ENCODE measurements around the gene PLCD3.

DNA sequence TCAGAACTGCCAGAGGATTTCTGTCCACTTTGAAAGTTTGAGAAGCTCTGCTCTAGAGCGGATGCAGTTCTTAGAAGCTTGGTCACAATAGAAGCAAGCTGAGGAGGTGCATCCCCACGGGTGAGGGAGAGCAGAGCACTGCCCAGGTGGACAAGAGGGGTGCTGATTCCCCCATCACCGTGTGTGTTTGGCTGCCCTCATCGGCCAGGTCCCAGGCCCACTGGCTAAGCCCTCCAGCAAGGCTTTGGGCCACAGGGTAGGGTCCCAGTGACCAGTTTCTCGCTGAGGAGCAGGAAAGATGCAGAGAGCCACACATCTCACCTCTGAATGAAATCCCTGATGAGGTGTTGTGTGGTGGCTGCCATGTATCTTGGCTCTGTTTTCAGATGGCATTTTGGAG is 44.3 kb downstream of the PLCD3 start:
- TF ChIP-seq, protein P1, sequence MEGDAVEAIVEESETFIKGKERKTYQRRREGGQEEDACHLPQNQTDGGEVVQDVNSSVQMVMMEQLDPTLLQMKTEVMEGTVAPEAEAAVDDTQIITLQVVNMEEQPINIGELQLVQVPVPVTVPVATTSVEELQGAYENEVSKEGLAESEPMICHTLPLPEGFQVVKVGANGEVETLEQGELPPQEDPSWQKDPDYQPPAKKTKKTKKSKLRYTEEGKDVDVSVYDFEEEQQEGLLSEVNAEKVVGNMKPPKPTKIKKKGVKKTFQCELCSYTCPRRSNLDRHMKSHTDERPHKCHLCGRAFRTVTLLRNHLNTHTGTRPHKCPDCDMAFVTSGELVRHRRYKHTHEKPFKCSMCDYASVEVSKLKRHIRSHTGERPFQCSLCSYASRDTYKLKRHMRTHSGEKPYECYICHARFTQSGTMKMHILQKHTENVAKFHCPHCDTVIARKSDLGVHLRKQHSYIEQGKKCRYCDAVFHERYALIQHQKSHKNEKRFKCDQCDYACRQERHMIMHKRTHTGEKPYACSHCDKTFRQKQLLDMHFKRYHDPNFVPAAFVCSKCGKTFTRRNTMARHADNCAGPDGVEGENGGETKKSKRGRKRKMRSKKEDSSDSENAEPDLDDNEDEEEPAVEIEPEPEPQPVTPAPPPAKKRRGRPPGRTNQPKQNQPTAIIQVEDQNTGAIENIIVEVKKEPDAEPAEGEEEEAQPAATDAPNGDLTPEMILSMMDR (IDR thresholded peaks at IDR 0.05 in 4 of 5, conservative IDR thresholded peaks at IDR 0.05 in 1 of 5): no peak
- TF ChIP-seq POLR2A (IDR thresholded peaks at IDR 0.05): no peak

Measured in gastrocnemius medialis (tissue), 4 donors.